ENCODE results near the gene MIS18A.
A peak's percentile ranks its signal among the peaks of the same experiment; 100 is the strongest.

MIS18A gene

DNA sequence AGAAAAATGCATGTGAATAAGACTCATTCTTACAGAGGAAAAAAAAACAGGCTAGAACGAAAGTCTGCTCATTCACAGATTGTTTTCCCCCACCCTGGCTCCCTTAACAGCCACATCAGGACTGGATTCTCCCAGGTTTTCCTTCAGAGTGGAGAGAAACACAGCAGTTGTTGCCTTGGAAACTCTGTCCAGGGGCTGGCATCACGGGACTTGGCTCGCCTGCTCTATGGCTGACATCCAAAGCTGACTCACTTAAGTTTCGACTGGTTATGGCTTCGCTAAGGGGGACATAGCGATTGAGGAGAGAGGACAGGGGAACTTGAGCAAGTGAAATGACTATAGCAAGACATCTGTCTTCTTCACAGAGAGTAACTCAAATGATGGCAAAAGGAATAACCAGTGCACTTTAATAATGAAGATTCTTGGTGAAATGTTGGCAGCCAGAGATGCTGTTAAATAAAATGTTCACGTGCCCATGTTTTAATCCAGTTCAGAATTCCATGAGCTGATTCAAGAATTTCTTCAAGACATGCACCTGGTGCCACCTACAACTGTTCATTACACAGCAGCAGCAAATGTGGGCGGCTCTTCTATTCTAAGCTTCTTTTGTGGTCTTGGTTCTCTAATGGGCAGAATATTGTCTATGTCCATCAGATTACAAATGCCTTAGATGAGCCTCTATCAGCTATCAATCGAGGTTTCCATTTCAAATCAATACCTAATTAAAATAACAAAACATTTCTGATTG, 21.8 kb downstream of the MIS18A start:
- TF ChIP-seq RAD21 (IDR thresholded peaks at IDR 0.05; ENCODE audit: low read depth) (peak; percentile 5), EP300 (IDR thresholded peaks at IDR 0.05; ENCODE audit: borderline replicate concordance) (no peak), YY1 (IDR thresholded peaks at IDR 0.05; ENCODE audit: low read depth) (0 out of 2 replicates have a peak, but pooled peaks have one; percentile 49), NFIC (IDR thresholded peaks at IDR 0.05) (peak; percentile 75), EGR1 (IDR thresholded peaks at IDR 0.05) (no peak)
- TF ChIP-seq, protein P1, sequence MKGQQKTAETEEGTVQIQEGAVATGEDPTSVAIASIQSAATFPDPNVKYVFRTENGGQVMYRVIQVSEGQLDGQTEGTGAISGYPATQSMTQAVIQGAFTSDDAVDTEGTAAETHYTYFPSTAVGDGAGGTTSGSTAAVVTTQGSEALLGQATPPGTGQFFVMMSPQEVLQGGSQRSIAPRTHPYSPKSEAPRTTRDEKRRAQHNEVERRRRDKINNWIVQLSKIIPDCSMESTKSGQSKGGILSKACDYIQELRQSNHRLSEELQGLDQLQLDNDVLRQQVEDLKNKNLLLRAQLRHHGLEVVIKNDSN (IDR thresholded peaks at IDR 0.05): peak; percentile 67

DNA sequence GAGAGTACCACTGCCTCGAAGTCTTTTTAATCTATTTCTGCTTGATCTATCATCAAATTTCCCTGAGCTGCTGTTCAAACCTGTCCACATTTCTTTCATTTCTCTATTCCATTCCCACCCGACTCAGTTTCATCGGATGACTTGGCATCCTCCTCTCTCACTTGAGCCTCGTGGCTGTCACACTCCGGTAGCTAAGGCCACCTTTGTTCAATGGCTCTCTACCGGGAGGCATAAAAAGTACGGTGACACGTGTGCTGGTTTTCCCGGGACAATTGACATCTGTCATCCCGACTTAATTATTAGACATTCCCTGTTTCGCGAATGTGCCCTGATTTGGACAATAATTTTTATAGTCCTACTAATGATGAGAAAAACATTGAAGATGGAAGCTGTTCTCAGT, 22.6 kb downstream of the MIS18A start:
- TF ChIP-seq CREB1 (IDR thresholded peaks at IDR 0.05; ENCODE audit: low read depth) (no peak), EP300 (IDR thresholded peaks at IDR 0.05; ENCODE audit: borderline replicate concordance) (no peak), ZBTB7A (IDR thresholded peaks at IDR 0.05; ENCODE audit: low read depth) (no peak), EGR1 (IDR thresholded peaks at IDR 0.05) (no peak), TAF1 (IDR thresholded peaks at IDR 0.05; ENCODE audit: low read depth) (no peak), TEAD4 (IDR thresholded peaks at IDR 0.05) (no peak), TCF12 (IDR thresholded peaks at IDR 0.05; ENCODE audit: low read depth) (no peak), NFIC (IDR thresholded peaks at IDR 0.05) (no peak), RAD21 (IDR thresholded peaks at IDR 0.05; ENCODE audit: low read depth) (no peak), CEBPB (IDR thresholded peaks at IDR 0.05) (no peak), FOXM1 (IDR thresholded peaks at IDR 0.05; ENCODE audit: borderline replicate concordance, low read depth) (no peak), YY1 (IDR thresholded peaks at IDR 0.05; ENCODE audit: low read depth) (no peak)
- TF ChIP-seq, protein P1 (IDR thresholded peaks at IDR 0.05): no peak
- TF ChIP-seq, protein P2, sequence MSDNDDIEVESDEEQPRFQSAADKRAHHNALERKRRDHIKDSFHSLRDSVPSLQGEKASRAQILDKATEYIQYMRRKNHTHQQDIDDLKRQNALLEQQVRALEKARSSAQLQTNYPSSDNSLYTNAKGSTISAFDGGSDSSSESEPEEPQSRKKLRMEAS (IDR thresholded peaks at IDR 0.05): no peak
- TF ChIP-seq, protein P3, sequence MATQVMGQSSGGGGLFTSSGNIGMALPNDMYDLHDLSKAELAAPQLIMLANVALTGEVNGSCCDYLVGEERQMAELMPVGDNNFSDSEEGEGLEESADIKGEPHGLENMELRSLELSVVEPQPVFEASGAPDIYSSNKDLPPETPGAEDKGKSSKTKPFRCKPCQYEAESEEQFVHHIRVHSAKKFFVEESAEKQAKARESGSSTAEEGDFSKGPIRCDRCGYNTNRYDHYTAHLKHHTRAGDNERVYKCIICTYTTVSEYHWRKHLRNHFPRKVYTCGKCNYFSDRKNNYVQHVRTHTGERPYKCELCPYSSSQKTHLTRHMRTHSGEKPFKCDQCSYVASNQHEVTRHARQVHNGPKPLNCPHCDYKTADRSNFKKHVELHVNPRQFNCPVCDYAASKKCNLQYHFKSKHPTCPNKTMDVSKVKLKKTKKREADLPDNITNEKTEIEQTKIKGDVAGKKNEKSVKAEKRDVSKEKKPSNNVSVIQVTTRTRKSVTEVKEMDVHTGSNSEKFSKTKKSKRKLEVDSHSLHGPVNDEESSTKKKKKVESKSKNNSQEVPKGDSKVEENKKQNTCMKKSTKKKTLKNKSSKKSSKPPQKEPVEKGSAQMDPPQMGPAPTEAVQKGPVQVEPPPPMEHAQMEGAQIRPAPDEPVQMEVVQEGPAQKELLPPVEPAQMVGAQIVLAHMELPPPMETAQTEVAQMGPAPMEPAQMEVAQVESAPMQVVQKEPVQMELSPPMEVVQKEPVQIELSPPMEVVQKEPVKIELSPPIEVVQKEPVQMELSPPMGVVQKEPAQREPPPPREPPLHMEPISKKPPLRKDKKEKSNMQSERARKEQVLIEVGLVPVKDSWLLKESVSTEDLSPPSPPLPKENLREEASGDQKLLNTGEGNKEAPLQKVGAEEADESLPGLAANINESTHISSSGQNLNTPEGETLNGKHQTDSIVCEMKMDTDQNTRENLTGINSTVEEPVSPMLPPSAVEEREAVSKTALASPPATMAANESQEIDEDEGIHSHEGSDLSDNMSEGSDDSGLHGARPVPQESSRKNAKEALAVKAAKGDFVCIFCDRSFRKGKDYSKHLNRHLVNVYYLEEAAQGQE (IDR thresholded peaks at IDR 0.05; ENCODE audit: low read depth): no peak

DNA sequence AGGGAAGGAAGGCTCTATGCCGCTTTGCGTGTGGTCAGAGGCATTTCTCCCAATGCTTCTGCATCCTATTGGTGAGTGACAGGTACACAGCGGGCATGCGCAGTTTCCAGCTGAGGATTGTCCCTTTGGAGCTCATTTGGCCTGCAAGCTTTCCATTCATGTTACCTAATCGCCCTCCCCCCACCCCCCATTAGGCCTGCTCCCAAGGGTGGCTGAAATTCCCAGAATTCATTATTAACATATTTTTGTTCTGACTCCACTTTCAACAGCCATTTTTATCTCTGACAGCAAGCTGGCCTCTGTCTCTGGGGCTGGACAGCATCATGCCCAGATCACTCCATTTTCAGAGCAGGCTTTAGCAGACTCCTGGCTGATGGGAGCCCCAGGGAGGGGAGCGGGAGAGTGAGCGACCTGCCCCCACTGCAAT, 25.6 kb downstream of the MIS18A start:
- TF ChIP-seq EP300 (IDR thresholded peaks at IDR 0.05; ENCODE audit: borderline replicate concordance): no peak
- no peak for TF ChIP-seq ZBTB7A (IDR thresholded peaks at IDR 0.05; ENCODE audit: low read depth)
- TF ChIP-seq, protein P3 (IDR thresholded peaks at IDR 0.05; ENCODE audit: low read depth): no peak
- no peak for TF ChIP-seq CEBPB (IDR thresholded peaks at IDR 0.05)
- TF ChIP-seq, protein P1 (IDR thresholded peaks at IDR 0.05): no peak
- TF ChIP-seq CREB1 (IDR thresholded peaks at IDR 0.05; ENCODE audit: low read depth): no peak
- TF ChIP-seq, protein P2 (IDR thresholded peaks at IDR 0.05): no peak
- TF ChIP-seq TCF12 (IDR thresholded peaks at IDR 0.05; ENCODE audit: low read depth): no peak
- TF ChIP-seq TEAD4 (IDR thresholded peaks at IDR 0.05): no peak
- TF ChIP-seq FOXM1 (IDR thresholded peaks at IDR 0.05; ENCODE audit: borderline replicate concordance, low read depth): no peak
- TF ChIP-seq TAF1 (IDR thresholded peaks at IDR 0.05; ENCODE audit: low read depth): no peak
- TF ChIP-seq RAD21 (IDR thresholded peaks at IDR 0.05; ENCODE audit: low read depth): no peak
- no peak for TF ChIP-seq NFIC (IDR thresholded peaks at IDR 0.05)
- no peak for TF ChIP-seq YY1 (IDR thresholded peaks at IDR 0.05; ENCODE audit: low read depth)
- TF ChIP-seq EGR1 (IDR thresholded peaks at IDR 0.05): no peak

DNA sequence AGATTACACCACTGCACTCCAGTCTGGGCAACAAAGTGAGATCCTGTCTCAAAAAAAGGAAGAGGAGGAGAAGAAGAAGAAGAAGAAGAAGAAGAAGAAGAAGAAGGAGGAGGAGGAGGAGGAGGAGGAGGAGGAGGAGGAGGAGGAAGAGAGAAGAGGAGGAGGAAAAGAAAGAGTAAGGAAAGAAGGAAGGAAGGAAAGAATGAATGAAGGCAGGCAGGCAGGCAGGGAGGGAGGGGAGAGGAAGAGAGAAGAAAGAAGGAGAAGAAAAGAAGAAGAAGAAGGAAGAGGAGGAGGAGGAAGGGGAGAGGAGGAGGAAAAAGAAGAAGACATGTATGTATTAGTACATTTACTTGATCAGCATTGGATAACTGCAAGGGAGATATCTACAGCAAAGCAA, 26.7 kb downstream of the MIS18A start:
- TF ChIP-seq CREB1 (IDR thresholded peaks at IDR 0.05; ENCODE audit: low read depth) (no peak), EP300 (IDR thresholded peaks at IDR 0.05; ENCODE audit: borderline replicate concordance) (no peak), FOXM1 (IDR thresholded peaks at IDR 0.05; ENCODE audit: borderline replicate concordance, low read depth) (no peak), TAF1 (IDR thresholded peaks at IDR 0.05; ENCODE audit: low read depth) (no peak)

DNA sequence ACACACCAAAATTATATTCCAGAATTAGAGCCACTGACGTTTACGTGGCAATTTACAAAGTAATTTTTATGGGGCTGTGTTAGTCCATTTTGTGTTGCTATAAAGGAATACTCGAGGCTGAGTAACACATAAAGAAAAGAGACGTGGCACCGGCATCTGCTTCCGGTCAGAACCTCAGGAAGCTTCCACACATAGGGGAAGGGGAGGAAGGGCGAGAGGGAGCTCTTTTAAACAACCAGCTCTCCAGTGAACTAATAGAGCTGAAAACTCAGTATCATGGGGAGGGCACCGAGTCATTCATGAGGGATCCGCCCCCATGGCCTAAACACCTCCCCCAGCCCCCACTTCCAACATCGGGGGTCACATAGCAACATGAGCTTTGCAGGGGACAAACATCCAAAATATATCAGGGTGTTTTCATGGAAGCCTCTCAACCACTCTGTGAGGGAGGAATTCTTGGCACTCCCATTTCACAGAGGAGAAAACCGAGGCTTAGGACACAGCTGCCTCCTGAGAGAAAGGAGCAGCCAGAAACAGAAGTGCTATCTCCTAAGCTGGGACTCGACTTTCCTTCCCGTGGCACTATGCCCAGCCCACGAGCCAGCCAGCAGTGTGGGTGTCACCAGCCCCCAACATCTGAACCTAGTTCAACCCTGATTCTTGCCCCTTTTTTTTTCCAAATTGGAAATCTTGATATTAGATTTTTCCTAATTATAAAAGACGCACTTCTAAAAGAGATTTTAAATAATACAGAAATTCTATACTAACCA, 29.2 kb downstream of the MIS18A start:
- TF ChIP-seq, protein P1 (IDR thresholded peaks at IDR 0.05): no peak
- TF ChIP-seq CREB1 (IDR thresholded peaks at IDR 0.05; ENCODE audit: low read depth) (no peak), EGR1 (IDR thresholded peaks at IDR 0.05) (no peak), FOXM1 (IDR thresholded peaks at IDR 0.05; ENCODE audit: borderline replicate concordance, low read depth) (no peak), TAF1 (IDR thresholded peaks at IDR 0.05; ENCODE audit: low read depth) (no peak), CEBPB (IDR thresholded peaks at IDR 0.05) (no peak), NFIC (IDR thresholded peaks at IDR 0.05) (no peak), TEAD4 (IDR thresholded peaks at IDR 0.05) (no peak), TCF12 (IDR thresholded peaks at IDR 0.05; ENCODE audit: low read depth) (no peak), RAD21 (IDR thresholded peaks at IDR 0.05; ENCODE audit: low read depth) (no peak)
- TF ChIP-seq, protein P3 (IDR thresholded peaks at IDR 0.05; ENCODE audit: low read depth): no peak
- TF ChIP-seq, protein P2 (IDR thresholded peaks at IDR 0.05): no peak
